Transverse colon (tissue), 4 donors: Measurements from ENCODE around the gene EGFR. TPM values are rescaled to one million over a fixed set of nuclear protein-coding genes. Genes with fewer than 3 reads are reported as not detected.

Source experiments
- DNase-seq: peaks from one replicate; pipeline ENCODE4 v3.0.0-alpha.2; 2019
- H3K27ac ChIP-seq, 4 donors: fragments of 200-600 bp; sonication (generic); 2 replicates each; pipeline ENCODE4 v1.5.1; 2016 to 2018; ENCODE audit warnings: inconsistent platforms in 4 of 4
- H3K27me3 ChIP-seq: fragments of 200-600 bp; sonication (generic); 2 replicates; pipeline ENCODE4 v1.5.1; 2017; ENCODE audit warnings: inconsistent platforms
- H3K36me3 ChIP-seq, 4 donors: fragments of 200-600 bp; sonication (generic); 2 replicates each; pipeline ENCODE4 v1.5.1; 2017 to 2019; ENCODE audit warnings: inconsistent platforms in 4 of 4
- H3K4me1 ChIP-seq, 4 donors: fragments of 200-600 bp; sonication (generic); 2 replicates each; pipeline ENCODE4 v1.5.1; 2017 to 2020; ENCODE audit warnings: inconsistent platforms in 4 of 4
- H3K4me3 ChIP-seq, 4 donors: fragments of 200-600 bp; sonication (generic); 1 replicate in 1 of 4; 2 replicates in 3 of 4; pipeline versions ENCODE4 v1.5.1 to v1.6.1; 2017 to 2019; ENCODE audit warnings: inconsistent platforms in 4 of 4
- H3K9me3 ChIP-seq, 2 donors: fragments of 200-600 bp; sonication (generic); 2 replicates each; pipeline ENCODE4 v1.5.1; 2017 to 2019; ENCODE audit warnings: inconsistent platforms in 2 of 2
- EP300 ChIP-seq: sonication (generic); formaldehyde crosslinking; IDR thresholded peaks from one replicate; pipeline ENCODE4 v1.6.1; 2017; ENCODE audit warnings: antibody characterized with exemption, low read depth
- POLR2A ChIP-seq: fragments of 450-650 bp; IDR thresholded peaks from one replicate; pipeline ENCODE4 v1.6.1; 2016; ENCODE audit warnings: antibody characterized with exemption, mild to moderate bottlenecking, moderate library complexity
- POLR2AphosphoS5 ChIP-seq, 3 donors: sonication (generic); formaldehyde crosslinking; IDR thresholded peaks; one replicate each; pipeline ENCODE4 v1.6.1; 2016; ENCODE audit warnings: antibody characterized with exemption in 3 of 3
- WGBS, 2 donors: methylation state at CpG; one replicate each; pipeline ENCODE4 v1.1.5; 2018; ENCODE audit warnings: low coverage in 1 of 2; 5-methylcytosine and 5-hydroxymethylcytosine counted together
- in situ Hi-C, 4 donors: fragments of 200-750 bp; cut with MboI; loops; one replicate each; pipeline versions ENCODE4 v1.15.0 to v1.15.1; 2017; ENCODE audit warnings: low sequenced_read_pairs in 3 of 4, low pct_ligation_motif_present in 1 of 4, low pct_unique_long_range_greater_than_20kb in 1 of 4
- intact Hi-C: fragments of 100-400 bp; cut with DNase I; formaldehyde crosslinking; loops from one replicate; pipeline ENCODE4 v1.15.1; 2023; ENCODE audit warnings: low total_unique reads
- total RNA-seq, 4 donors: library from RNA; depleted of rRNA; stranded (reverse); fragments of >200 nt; gene quantifications; one replicate each; pipeline ENCODE4 v1.1.0, GENCODE V29; 2016
- TF ChIP-seq, protein P1 (sequence below), 5 experiments: fragments of 200-600 bp in 3 of 5; fragments of 450-650 bp in 2 of 5; sonication (generic) in 3 of 5; IDR thresholded peaks; 1 replicate in 2 of 5; 2 replicates in 3 of 5; pipeline ENCODE4 v1.5.1; 2016 to 2017; ENCODE audit warnings: antibody characterized with exemption in 5 of 5, inconsistent platforms in 3 of 5, mild to moderate bottlenecking in 2 of 5, moderate library complexity in 1 of 5

The EGFR gene
- total RNA-seq, 4 donors from 2014 or later: 40.0 to 85.7 (median 72.9) TPM

DNA sequence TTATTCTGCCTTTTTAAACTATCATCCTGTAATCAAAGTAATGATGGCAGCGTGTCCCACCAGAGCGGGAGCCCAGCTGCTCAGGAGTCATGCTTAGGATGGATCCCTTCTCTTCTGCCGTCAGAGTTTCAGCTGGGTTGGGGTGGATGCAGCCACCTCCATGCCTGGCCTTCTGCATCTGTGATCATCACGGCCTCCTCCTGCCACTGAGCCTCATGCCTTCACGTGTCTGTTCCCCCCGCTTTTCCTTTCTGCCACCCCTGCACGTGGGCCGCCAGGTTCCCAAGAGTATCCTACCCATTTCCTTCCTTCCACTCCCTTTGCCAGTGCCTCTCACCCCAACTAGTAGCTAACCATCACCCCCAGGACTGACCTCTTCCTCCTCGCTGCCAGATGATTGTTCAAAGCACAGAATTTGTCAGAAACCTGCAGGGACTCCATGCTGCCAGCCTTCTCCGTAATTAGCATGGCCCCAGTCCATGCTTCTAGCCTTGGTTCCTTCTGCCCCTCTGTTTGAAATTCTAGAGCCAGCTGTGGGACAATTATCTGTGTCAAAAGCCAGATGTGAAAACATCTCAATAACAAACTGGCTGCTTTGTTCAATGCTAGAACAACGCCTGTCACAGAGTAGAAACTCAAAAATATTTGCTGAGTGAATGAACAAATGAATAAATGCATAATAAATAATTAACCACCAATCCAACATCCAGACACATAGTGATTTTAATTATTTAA lies 151.7 kb downstream of the EGFR start:
- Histone ChIP-seq H3K36me3 (peaks cover 0 to 30% (median 12%) of the 10 kb centered on the region in 4 donors), H3K9me3 (no peaks in the 10 kb centered on the region), H3K4me3 (no peak overlapping the region), H3K27ac (no peak overlapping the region), H3K27me3 (no peaks in the 10 kb centered on the region), H3K4me1 (no peaks in the 10 kb centered on the region)
- in situ Hi-C loops: no loop called here
- TF ChIP-seq POLR2A: no peak
- TF ChIP-seq, protein P1, sequence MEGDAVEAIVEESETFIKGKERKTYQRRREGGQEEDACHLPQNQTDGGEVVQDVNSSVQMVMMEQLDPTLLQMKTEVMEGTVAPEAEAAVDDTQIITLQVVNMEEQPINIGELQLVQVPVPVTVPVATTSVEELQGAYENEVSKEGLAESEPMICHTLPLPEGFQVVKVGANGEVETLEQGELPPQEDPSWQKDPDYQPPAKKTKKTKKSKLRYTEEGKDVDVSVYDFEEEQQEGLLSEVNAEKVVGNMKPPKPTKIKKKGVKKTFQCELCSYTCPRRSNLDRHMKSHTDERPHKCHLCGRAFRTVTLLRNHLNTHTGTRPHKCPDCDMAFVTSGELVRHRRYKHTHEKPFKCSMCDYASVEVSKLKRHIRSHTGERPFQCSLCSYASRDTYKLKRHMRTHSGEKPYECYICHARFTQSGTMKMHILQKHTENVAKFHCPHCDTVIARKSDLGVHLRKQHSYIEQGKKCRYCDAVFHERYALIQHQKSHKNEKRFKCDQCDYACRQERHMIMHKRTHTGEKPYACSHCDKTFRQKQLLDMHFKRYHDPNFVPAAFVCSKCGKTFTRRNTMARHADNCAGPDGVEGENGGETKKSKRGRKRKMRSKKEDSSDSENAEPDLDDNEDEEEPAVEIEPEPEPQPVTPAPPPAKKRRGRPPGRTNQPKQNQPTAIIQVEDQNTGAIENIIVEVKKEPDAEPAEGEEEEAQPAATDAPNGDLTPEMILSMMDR (IDR thresholded peaks at IDR 0.05): no peak
- TF ChIP-seq POLR2AphosphoS5 (IDR thresholded peaks at IDR 0.05): no peak
- TF ChIP-seq EP300: no peak
- intact Hi-C loops: no loop called here
- 52 to 86% methylated on average over 5 to 11 of the region's 11 CpGs for WGBS, 2 donors
- DNase-seq: no peak

DNA sequence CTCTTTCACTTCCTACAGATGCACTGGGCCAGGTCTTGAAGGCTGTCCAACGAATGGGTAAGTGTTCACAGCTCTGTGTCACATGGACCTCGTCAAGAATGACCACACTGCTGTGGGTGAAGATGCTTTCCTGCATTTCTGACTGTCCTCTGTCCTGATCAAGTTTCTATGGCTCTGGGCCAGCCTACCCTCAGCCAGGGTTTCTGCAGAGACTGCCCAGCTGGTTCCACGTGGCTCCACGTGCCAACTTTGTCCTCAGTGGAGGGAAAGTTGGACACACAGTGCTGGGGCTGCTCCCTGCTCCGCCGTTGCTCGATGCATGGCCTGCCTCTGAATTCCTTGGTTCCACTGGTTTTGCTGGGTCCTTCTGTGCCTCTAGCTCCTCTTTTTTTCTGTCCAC lies 152.3 kb downstream of the EGFR start:
- no peak for DNase-seq
- Histone ChIP-seq H3K9me3 (no peaks in the 10 kb centered on the region), H3K27ac (no peak overlapping the region), H3K4me1 (no peaks in the 10 kb centered on the region), H3K4me3 (no peak overlapping the region), H3K36me3 (peaks cover 0 to 23% (median 9%) of the 10 kb centered on the region in 4 donors), H3K27me3 (no peaks in the 10 kb centered on the region)
- in situ Hi-C loops (no loop called here), intact Hi-C loops (no loop called here)
- no peak for TF ChIP-seq POLR2AphosphoS5 (IDR thresholded peaks at IDR 0.05)
- TF ChIP-seq, protein P1 (IDR thresholded peaks at IDR 0.05): no peak
- no peak for TF ChIP-seq EP300
- TF ChIP-seq POLR2A: no peak
- 86 to 90% methylated on average over 2 to 7 of the region's 7 CpGs for WGBS, 2 donors

DNA sequence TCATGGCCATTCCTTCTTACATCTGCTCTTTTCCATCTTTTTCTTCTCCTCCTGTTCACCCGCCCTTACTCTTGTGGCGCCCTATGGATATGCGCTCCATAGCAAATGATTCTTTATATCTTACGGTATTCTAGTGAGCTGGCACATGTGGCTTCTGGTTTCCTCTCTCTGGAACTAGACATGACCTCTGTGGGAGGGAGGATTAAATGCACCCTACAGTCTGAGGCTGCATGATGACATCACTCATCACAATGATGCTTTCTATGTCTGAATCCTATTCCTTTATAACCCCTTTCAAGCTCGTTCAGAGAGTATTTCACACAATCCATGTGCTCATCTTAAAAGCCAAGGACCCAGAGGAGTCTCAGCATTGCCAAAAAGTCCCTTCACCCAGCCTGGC lies 153.3 kb downstream of the EGFR start:
- WGBS, 2 donors: 81 to 87% methylated on average over 3 to 5 of the region's 5 CpGs
- no peaks in the 10 kb centered on the region for H3K9me3 ChIP-seq
- no peak for DNase-seq
- no peak for TF ChIP-seq EP300
- TF ChIP-seq, protein P1 (IDR thresholded peaks at IDR 0.05): no peak
- no peak for TF ChIP-seq POLR2A
- no peak overlapping the region for H3K27ac ChIP-seq
- in situ Hi-C loops: no loop called here
- peaks cover 0 to 22% (median 9%) of the 10 kb centered on the region in 4 donors for H3K36me3 ChIP-seq
- H3K4me1 ChIP-seq: peaks cover 0 to 2% (median 0%) of the 10 kb centered on the region in 4 donors
- H3K27me3 ChIP-seq: no peaks in the 10 kb centered on the region
- no peak overlapping the region for H3K4me3 ChIP-seq
- intact Hi-C loops: no loop called here

DNA sequence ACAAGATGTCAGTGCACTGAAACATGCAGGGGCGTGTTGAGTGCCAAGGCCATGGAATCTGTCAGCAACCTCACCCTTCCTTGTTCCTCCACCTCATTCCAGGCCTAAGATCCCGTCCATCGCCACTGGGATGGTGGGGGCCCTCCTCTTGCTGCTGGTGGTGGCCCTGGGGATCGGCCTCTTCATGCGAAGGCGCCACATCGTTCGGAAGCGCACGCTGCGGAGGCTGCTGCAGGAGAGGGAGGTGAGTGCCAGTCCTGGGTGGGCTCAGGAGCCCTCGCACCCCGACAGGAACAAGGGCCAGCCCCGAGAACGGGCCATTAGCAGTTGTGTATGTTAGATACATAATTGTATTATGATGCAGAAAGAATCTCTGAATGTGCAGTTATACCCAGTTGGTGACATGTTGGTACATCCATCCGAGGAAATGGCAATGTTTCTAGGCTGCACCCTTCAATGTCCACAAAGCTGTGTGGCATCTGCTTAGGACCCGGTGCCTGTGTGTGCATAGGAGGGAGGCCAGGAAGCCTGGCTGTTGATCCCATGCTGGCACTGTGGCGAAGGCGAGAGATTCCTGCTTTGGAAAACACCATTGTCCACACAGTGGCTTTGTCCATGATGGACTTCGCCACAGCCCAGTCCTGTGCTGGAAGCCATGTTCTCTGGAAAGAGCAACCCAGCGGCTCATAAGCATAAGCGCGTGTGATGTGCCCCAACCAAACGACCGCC lies 154.2 kb downstream of the EGFR start:
- no peak overlapping the region for H3K27ac ChIP-seq
- no peak for TF ChIP-seq EP300
- no peak for TF ChIP-seq POLR2AphosphoS5 (IDR thresholded peaks at IDR 0.05)
- TF ChIP-seq, protein P1 (IDR thresholded peaks at IDR 0.05): no peak
- no peak for TF ChIP-seq POLR2A
- H3K27me3 ChIP-seq: no peaks in the 10 kb centered on the region
- 91 to 97% methylated on average over 6 to 25 of the region's 25 CpGs for whole genome bisulfite sequencing, 2 donors
- H3K36me3 ChIP-seq: peaks cover 0 to 22% (median 9%) of the 10 kb centered on the region in 4 donors
- in situ Hi-C loops (no loop called here), intact Hi-C loops (no loop called here)
- DNase-seq: no peak
- no peaks in the 10 kb centered on the region for H3K9me3 ChIP-seq
- peaks cover 0 to 10% (median 5%) of the 10 kb centered on the region in 4 donors for H3K4me1 ChIP-seq
- no peak overlapping the region for H3K4me3 ChIP-seq
